ENCODE measurements around the gene SKAP2.

The SKAP2 gene

DNA sequence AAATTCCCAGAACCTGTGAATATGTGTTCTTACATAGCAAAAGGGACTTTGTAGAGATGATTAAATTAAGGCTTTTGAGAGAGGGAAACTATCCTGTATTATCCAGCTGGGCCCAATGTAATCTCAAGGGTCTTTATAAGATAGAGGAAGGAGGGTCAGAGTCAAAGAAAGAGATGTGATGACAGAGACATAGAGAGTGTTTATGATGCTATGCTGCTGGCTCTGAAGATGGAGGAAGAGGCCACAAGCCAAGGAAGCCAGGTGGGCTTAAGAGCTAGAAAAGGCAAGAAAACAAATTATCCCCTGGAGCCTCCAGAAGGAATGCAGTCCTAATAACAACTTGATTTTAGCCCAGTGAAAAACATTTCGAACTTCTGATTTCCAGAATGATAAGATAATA lies 15.3 kb upstream of the SKAP2 start:
- no peaks in the 10 kb centered on the region for H3K9me3 ChIP-seq

DNA sequence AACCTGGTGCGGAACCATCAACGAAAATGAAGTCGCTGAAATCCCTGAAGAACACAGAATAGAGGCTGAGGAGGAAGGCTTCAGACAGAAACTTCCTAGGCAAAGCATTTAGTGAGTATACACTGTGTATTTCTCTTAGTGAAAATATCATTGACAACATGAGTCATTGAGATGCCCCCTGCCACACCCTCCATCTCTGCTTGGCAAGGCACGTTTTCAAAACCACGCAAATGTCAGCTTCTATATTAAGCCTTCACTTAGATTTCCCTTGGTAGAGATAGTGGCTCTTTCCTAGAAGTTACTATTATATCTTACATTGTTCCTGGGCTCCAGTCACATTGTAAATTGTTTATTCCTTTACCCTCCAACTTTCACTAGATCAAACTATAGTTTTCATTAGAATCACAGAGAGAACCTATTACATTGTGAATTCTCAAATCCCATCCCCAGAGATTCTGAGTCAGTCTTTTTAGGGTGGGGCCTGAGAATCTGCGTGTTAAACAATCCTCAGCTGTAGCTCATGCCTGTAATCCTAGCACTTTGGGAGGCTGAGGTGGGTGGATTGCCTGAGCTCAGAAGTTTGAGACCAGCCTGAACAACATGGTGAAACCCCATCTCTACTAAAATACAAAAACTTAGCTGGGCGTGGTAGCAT lies 4.6 kb upstream of the SKAP2 start:
- H3K27ac ChIP-seq = no peak overlapping the region
- H3K9me3 ChIP-seq = no peaks in the 10 kb centered on the region
- H3K4me3 ChIP-seq (ENCODE audit: low read depth in 1 of 2, low read length in 1 of 2) = no peak overlapping the region
- H3K36me3 ChIP-seq = no peaks in the 10 kb centered on the region
- peaks cover 10% of the 10 kb centered on the region in 2 experiments for H3K4me1 ChIP-seq (ENCODE audit: control insufficient read depth in 1 of 2, insufficient read depth in 1 of 2, low read depth in 1 of 2, low read length in 1 of 2)
- H3K27me3 ChIP-seq = no peaks in the 10 kb centered on the region
- TF ChIP-seq, protein P1, sequence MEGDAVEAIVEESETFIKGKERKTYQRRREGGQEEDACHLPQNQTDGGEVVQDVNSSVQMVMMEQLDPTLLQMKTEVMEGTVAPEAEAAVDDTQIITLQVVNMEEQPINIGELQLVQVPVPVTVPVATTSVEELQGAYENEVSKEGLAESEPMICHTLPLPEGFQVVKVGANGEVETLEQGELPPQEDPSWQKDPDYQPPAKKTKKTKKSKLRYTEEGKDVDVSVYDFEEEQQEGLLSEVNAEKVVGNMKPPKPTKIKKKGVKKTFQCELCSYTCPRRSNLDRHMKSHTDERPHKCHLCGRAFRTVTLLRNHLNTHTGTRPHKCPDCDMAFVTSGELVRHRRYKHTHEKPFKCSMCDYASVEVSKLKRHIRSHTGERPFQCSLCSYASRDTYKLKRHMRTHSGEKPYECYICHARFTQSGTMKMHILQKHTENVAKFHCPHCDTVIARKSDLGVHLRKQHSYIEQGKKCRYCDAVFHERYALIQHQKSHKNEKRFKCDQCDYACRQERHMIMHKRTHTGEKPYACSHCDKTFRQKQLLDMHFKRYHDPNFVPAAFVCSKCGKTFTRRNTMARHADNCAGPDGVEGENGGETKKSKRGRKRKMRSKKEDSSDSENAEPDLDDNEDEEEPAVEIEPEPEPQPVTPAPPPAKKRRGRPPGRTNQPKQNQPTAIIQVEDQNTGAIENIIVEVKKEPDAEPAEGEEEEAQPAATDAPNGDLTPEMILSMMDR (IDR thresholded peaks at IDR 0.05) = no peak

More for the DNA sequence above, 15.3 kb upstream of the SKAP2 start:
- H3K4me1 ChIP-seq (ENCODE audit: control insufficient read depth in 1 of 2, insufficient read depth in 1 of 2, low read depth in 1 of 2, low read length in 1 of 2) = no peaks in the 10 kb centered on the region
- H3K27me3 ChIP-seq = no peaks in the 10 kb centered on the region
- no peaks in the 10 kb centered on the region for H3K36me3 ChIP-seq
- TF ChIP-seq, protein P1 (IDR thresholded peaks at IDR 0.05) = no peak
- H3K4me3 ChIP-seq (ENCODE audit: low read depth in 1 of 2, low read length in 1 of 2) = no peak overlapping the region
- no peak overlapping the region for H3K27ac ChIP-seq

DNA sequence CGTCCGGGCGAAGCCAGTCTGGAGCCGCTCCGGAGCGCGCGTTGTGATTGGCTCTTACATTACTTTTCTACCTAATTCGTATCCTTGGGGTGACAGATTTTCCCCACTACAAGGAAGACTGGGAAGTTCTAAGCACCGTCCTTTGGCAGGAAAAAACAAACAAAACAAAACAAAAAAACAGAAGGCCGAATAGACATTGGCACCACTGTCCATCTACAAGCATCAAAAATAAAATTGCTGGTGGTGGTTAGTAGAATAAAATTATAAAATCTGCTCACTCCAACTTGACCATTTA lies 651 bp upstream of the SKAP2 start:
- TF ChIP-seq, protein P1 (IDR thresholded peaks at IDR 0.05) = no peak
- H3K4me3 ChIP-seq (ENCODE audit: low read depth in 1 of 2, low read length in 1 of 2) = peak overlapping the region; percentile 89 to 91
- H3K27ac ChIP-seq = peak overlapping the region; percentile 100

DNA sequence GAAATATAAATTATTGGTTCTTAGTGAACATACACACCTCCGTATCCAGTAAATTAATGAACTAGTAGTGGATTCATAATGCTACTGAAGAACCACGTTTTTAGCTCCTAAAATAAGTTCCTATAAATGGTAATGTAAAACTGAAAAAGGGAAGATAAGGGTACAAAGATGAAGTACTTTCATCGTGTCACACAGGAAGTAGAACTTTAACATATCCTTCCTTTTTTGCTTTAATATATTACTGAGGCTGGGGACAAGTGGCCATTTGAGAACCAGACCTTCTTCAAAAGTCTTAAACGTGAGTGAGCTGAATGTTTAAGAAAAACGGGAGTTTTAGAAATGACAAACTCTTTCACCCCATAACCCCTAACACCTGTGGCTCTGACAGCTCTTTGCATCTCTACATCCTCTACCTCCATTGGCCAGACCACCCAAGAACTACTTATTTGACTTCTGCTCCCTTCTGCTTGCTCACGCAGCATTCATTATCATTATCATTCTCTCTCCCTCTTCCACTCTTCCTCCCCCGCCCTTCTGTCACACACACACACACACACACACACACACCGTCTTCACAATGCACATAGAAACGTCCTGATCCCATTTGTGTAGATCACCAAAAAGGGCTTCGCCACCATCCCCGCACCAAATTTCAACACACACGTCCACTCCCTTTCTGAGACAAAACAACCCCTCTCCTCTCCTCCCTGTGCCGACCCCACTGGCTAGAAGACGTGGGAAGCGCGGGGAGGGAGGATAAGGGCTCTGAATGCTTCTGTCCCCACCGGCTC lies 677 bp downstream of the SKAP2 start:
- Histone ChIP-seq H3K27ac (peak overlapping the region; percentile 100), H3K36me3 (no peaks in the 10 kb centered on the region), H3K9me3 (no peaks in the 10 kb centered on the region), H3K4me3 (ENCODE audit: low read depth in 1 of 2, low read length in 1 of 2) (peak overlapping the region; percentile 89 to 91), H3K4me1 (ENCODE audit: control insufficient read depth in 1 of 2, insufficient read depth in 1 of 2, low read depth in 1 of 2, low read length in 1 of 2) (peaks cover 47 to 49% of the 10 kb centered on the region in 2 experiments), H3K27me3 (no peaks in the 10 kb centered on the region)
- TF ChIP-seq, protein P1 (IDR thresholded peaks at IDR 0.05) = no peak

More for the DNA sequence above, 651 bp upstream of the SKAP2 start:
- Histone ChIP-seq H3K9me3 (no peaks in the 10 kb centered on the region), H3K27me3 (no peaks in the 10 kb centered on the region), H3K36me3 (no peaks in the 10 kb centered on the region), H3K4me1 (ENCODE audit: control insufficient read depth in 1 of 2, insufficient read depth in 1 of 2, low read depth in 1 of 2, low read length in 1 of 2) (peaks cover 41 to 47% of the 10 kb centered on the region in 2 experiments)

DNA sequence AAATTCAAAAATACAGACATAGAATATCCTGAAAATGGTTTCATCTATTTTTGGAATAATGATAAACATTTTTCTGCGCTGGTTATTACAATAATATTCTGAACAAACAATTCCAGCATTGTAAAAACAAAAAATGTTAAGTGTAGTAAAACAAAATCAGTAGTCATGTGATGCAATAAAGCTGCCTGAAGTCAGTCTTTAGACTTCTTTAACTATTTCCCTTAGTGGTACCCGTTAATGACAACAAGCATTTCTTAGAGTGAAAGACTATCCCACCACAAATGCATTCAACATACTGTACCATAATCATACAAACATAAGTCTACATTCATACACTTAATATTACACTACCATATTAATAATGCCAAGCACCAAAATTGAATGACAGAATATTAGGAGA lies 1.6 kb downstream of the SKAP2 start:
- H3K4me3 ChIP-seq (ENCODE audit: low read depth in 1 of 2, low read length in 1 of 2) = peak overlapping the region; percentile 89 to 91
- peak overlapping the region; percentile 100 for H3K27ac ChIP-seq

More for the DNA sequence above, 1.6 kb downstream of the SKAP2 start:
- no peaks in the 10 kb centered on the region for H3K9me3 ChIP-seq
- TF ChIP-seq, protein P1 (IDR thresholded peaks at IDR 0.05) = no peak
- H3K27me3 ChIP-seq = no peaks in the 10 kb centered on the region
- no peaks in the 10 kb centered on the region for H3K36me3 ChIP-seq
- H3K4me1 ChIP-seq (ENCODE audit: control insufficient read depth in 1 of 2, insufficient read depth in 1 of 2, low read depth in 1 of 2, low read length in 1 of 2) = peaks cover 54 to 58% of the 10 kb centered on the region in 2 experiments
